GM12878 (cell line): ENCODE data around the gene NOXA1. TPM values are rescaled to one million over a fixed set of nuclear protein-coding genes. Genes with fewer than 3 reads are reported as not detected.

ENCODE experiments used
- GATAD2B ChIP-seq: fragments of 450-650 bp; conservative IDR thresholded peaks from 2 replicates; pipeline ENCODE4 v1.6.1; 2017; ENCODE audit warnings: low read depth, mild to moderate bottlenecking, moderate library complexity
- IKZF1 ChIP-seq: fragments of 450-650 bp; conservative IDR thresholded peaks from 2 replicates; pipeline ENCODE4 v1.6.1; 2017; ENCODE audit warnings: antibody characterized with exemption, mild to moderate bottlenecking
- IKZF2 ChIP-seq, 2 experiments: fragments of 450-650 bp; IDR thresholded peaks; 2 replicates each; pipeline ENCODE4 v1.6.1; 2017; ENCODE audit warnings: mild to moderate bottlenecking in 2 of 2, moderate library complexity in 2 of 2
- JUNB ChIP-seq: IDR thresholded peaks from 2 replicates; pipeline ENCODE4 v1.6.1; 2016; ENCODE audit warnings: antibody characterized with exemption, mild to moderate bottlenecking
- KLF5 ChIP-seq: fragments of 450-650 bp; IDR thresholded peaks from 2 replicates; pipeline ENCODE4 v1.6.1; 2014; ENCODE audit warnings: mild to moderate bottlenecking; ENCODE audit not compliant: partially characterized antibody
- LARP7 ChIP-seq: fragments of 450-650 bp; IDR thresholded peaks from 2 replicates; pipeline ENCODE4 v1.6.1; 2017; ENCODE audit warnings: mild to moderate bottlenecking
- PAX5 ChIP-seq: IDR thresholded peaks from 2 replicates; pipeline ENCODE4 v1.6.1; 2011; ENCODE audit warnings: low read depth, low read length, borderline replicate concordance
- POLR2AphosphoS2 ChIP-seq: IDR thresholded peaks from 2 replicates; pipeline ENCODE4 v1.6.1; 2011; ENCODE audit warnings: low read depth, mild to moderate bottlenecking, low read length, improper control_type of control experiment, moderate library complexity
- RCOR1 ChIP-seq: conservative IDR thresholded peaks from 2 replicates; pipeline ENCODE4 v1.6.1; 2012; ENCODE audit warnings: low read depth, low read length, improper control_type of control experiment
- SRF ChIP-seq, 2 experiments: IDR thresholded peaks; 2 replicates each; pipeline ENCODE4 v1.6.1; 2011; ENCODE audit warnings: low read depth in 2 of 2, low read length in 2 of 2, mild to moderate bottlenecking in 1 of 2, moderate library complexity in 1 of 2
- SUPT20H ChIP-seq: IDR thresholded peaks from 2 replicates; pipeline ENCODE4 v1.6.1; 2011; ENCODE audit warnings: low read depth, mild to moderate bottlenecking, low read length, moderate library complexity, borderline replicate concordance; ENCODE audit not compliant: control insufficient read depth
- TBL1XR1 ChIP-seq: IDR thresholded peaks from 2 replicates; pipeline ENCODE4 v1.6.1; 2012; ENCODE audit warnings: low read depth, low read length, improper control_type of control experiment
- TCF3 ChIP-seq: IDR thresholded peaks from 2 replicates; pipeline ENCODE4 v1.6.1; 2012; ENCODE audit warnings: low read depth, mild to moderate bottlenecking, low read length, borderline replicate concordance; ENCODE audit not compliant: insufficient read depth
- TCF7 ChIP-seq: IDR thresholded peaks from 2 replicates; pipeline ENCODE4 v1.6.1; 2014; ENCODE audit warnings: antibody characterized with exemption, borderline replicate concordance
- ZSCAN29 ChIP-seq: fragments of 450-650 bp; IDR thresholded peaks from 2 replicates; pipeline ENCODE4 v1.6.1; 2017; ENCODE audit warnings: mild to moderate bottlenecking, moderate library complexity
- polyA plus RNA-seq, 11 experiments: library from polyadenylated mRNA; depleted of rRNA in 4 of 11; unstranded in 6 of 11; stranded (reverse) in 5 of 11; fragments of >200 nt; fragmentation: Nextera tagmentation in 4 of 11; fragmentation: Illumina TruSeq in 1 of 11; extraction: Ambion mirVana in 4 of 11; extraction: Trizol in 1 of 11; gene quantifications; 1 replicate in 1 of 11; 2 replicates in 10 of 11; pipeline versions ENCODE4 v1.2.1 to v1.2.3, GENCODE V29; 2011 to 2016; ENCODE audit warnings: inconsistent platforms in 2 of 11, missing spikeins in 2 of 11, low read depth in 1 of 11
- total RNA-seq, 4 experiments: library from RNA; depleted of rRNA in 3 of 4; stranded (reverse); fragments of >200 nt in 3 of 4; fragmentation: Illumina TruSeq in 1 of 4; extraction: Trizol in 1 of 4; gene quantifications; 2 replicates each; pipeline versions ENCODE4 v1.2.1 to v1.2.3, GENCODE V29; 2013 to 2021
- TF ChIP-seq, protein P1 (sequence below): fragments of 450-650 bp; IDR thresholded peaks from 2 replicates; pipeline ENCODE4 v1.6.1; 2016; ENCODE audit warnings: mild to moderate bottlenecking, moderate library complexity, borderline replicate concordance
- TF ChIP-seq, protein P2 (sequence below): fragments of 450-650 bp; IDR thresholded peaks from 2 replicates; pipeline ENCODE4 v1.6.1; 2017; ENCODE audit warnings: mild to moderate bottlenecking, moderate library complexity
- TF ChIP-seq, protein P3 (sequence below): fragments of 450-650 bp; IDR thresholded peaks from 2 replicates; pipeline ENCODE4 v1.6.1; 2016; ENCODE audit warnings: mild to moderate bottlenecking

NOXA1 gene
- total and polyA plus RNA-seq, 10 of the 15 experiments (the other 5 are each of a cell fraction or from before 2014, with no cell fraction given) = 0.08 to 0.20 TPM; not detected in 8

DNA sequence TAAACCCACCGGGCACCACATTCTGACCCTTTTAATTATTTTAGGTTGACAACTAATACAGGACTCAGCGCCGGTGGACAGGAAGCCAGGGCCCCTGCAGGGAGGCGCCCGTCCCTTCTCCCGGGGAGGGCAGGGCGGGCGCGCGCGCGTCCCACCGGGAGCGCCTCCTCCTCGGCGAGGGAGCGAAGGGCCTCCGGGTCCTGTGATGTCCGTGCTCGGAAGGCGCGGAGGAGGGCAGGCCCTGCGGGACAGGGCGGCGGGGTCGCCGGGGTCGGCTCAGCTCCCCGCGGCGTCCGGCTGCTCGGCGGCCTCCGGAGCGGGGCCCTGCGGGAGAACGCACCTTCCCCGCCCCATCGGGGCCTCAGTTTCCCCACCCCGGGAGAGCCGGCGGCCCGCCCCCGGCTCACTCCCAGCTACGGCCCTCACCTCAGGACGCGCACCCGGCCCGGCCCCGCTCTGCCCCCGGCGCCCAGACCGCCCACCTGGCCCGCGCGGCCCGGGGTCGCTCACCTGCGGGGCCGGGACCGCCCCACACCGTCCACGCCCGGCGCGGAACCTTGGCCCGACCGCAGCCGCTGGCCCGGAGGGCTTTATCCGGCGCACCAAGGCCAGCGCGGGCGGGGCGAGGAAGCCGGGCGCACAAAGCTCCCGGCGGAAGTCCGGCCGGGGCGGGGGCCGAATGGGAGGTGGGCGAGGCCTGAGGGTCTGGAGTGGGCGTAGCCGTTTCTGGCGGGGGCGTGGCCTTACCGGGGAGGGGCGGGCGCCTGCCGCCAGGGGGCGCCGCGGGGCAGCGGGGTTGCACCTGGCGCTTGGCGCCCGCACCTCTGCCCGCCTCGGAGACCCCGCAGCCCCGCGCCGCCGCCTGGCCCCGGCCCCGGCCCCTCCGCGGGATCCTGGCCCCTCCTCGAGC, at the start of gene NOXA1, which contains the start of gene EXD3 (continued):
- TF ChIP-seq, protein P1, sequence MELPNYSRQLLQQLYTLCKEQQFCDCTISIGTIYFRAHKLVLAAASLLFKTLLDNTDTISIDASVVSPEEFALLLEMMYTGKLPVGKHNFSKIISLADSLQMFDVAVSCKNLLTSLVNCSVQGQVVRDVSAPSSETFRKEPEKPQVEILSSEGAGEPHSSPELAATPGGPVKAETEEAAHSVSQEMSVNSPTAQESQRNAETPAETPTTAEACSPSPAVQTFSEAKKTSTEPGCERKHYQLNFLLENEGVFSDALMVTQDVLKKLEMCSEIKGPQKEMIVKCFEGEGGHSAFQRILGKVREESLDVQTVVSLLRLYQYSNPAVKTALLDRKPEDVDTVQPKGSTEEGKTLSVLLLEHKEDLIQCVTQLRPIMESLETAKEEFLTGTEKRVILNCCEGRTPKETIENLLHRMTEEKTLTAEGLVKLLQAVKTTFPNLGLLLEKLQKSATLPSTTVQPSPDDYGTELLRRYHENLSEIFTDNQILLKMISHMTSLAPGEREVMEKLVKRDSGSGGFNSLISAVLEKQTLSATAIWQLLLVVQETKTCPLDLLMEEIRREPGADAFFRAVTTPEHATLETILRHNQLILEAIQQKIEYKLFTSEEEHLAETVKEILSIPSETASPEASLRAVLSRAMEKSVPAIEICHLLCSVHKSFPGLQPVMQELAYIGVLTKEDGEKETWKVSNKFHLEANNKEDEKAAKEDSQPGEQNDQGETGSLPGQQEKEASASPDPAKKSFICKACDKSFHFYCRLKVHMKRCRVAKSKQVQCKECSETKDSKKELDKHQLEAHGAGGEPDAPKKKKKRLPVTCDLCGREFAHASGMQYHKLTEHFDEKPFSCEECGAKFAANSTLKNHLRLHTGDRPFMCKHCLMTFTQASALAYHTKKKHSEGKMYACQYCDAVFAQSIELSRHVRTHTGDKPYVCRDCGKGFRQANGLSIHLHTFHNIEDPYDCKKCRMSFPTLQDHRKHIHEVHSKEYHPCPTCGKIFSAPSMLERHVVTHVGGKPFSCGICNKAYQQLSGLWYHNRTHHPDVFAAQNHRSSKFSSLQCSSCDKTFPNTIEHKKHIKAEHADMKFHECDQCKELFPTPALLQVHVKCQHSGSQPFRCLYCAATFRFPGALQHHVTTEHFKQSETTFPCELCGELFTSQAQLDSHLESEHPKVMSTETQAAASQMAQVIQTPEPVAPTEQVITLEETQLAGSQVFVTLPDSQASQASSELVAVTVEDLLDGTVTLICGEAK = peak; percentile 88
- TF ChIP-seq TCF7 (no peak), POLR2AphosphoS2 (peak; percentile 63; the same call in 1 of the 2 replicates), PAX5 (peak; percentile 40; the same call in 1 of the 2 replicates), SRF (IDR thresholded peaks at IDR 0.05; ENCODE audit: low read depth in 2 of 2, low read length in 2 of 2) (peak; percentile 28 to 85; a peak in 2 of 4 replicates), SUPT20H (no peak), TBL1XR1 (peak; percentile 43; the same call in 1 of the 2 replicates), IKZF2 (IDR thresholded peaks at IDR 0.05) (0 out of 4 replicates have a peak, but pooled peaks of 1 of the 2 experiments have one; percentile 23), KLF5 (peak; percentile 58), TCF3 (peak; percentile 62), RCOR1 (0 out of 2 replicates have a peak, but pooled peaks have one; percentile 48), IKZF1 (peak; percentile 94), LARP7 (peak; percentile 99), ZSCAN29 (peak; percentile 82; the same call in 1 of the 2 replicates), GATAD2B (peak; percentile 96; the same call in 1 of the 2 replicates), JUNB (no peak)
- TF ChIP-seq, protein P2, sequence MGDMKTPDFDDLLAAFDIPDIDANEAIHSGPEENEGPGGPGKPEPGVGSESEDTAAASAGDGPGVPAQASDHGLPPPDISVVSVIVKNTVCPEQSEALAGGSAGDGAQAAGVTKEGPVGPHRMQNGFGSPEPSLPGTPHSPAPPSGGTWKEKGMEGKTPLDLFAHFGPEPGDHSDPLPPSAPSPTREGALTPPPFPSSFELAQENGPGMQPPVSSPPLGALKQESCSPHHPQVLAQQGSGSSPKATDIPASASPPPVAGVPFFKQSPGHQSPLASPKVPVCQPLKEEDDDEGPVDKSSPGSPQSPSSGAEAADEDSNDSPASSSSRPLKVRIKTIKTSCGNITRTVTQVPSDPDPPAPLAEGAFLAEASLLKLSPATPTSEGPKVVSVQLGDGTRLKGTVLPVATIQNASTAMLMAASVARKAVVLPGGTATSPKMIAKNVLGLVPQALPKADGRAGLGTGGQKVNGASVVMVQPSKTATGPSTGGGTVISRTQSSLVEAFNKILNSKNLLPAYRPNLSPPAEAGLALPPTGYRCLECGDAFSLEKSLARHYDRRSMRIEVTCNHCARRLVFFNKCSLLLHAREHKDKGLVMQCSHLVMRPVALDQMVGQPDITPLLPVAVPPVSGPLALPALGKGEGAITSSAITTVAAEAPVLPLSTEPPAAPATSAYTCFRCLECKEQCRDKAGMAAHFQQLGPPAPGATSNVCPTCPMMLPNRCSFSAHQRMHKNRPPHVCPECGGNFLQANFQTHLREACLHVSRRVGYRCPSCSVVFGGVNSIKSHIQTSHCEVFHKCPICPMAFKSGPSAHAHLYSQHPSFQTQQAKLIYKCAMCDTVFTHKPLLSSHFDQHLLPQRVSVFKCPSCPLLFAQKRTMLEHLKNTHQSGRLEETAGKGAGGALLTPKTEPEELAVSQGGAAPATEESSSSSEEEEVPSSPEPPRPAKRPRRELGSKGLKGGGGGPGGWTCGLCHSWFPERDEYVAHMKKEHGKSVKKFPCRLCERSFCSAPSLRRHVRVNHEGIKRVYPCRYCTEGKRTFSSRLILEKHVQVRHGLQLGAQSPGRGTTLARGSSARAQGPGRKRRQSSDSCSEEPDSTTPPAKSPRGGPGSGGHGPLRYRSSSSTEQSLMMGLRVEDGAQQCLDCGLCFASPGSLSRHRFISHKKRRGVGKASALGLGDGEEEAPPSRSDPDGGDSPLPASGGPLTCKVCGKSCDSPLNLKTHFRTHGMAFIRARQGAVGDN = peak; percentile 57; the same call in 1 of the 2 replicates
- TF ChIP-seq, protein P3, sequence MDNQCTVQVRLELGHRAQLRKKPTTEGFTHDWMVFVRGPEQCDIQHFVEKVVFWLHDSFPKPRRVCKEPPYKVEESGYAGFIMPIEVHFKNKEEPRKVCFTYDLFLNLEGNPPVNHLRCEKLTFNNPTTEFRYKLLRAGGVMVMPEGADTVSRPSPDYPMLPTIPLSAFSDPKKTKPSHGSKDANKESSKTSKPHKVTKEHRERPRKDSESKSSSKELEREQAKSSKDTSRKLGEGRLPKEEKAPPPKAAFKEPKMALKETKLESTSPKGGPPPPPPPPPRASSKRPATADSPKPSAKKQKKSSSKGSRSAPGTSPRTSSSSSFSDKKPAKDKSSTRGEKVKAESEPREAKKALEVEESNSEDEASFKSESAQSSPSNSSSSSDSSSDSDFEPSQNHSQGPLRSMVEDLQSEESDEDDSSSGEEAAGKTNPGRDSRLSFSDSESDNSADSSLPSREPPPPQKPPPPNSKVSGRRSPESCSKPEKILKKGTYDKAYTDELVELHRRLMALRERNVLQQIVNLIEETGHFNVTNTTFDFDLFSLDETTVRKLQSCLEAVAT = no peak
